T-helper 17 cell (primary cell): Measurements from ENCODE around the gene RSAD1. TPM values are rescaled to one million over a fixed set of nuclear protein-coding genes. Genes with fewer than 3 reads are reported as not detected.
A peak's percentile ranks its signal among the peaks of the same experiment; 100 is the strongest.

Experiments used
- ATAC-seq: fragments of 150-1000 bp; cut with Tn5 transposase; 2 replicates; pipeline ENCODE4 v1.10.0; 2021; ENCODE audit warnings: mild to moderate bottlenecking, moderate library complexity
- DNase-seq, 3 donors: peaks; one replicate each; pipeline versions ENCODE4 v3.0.0 to v3.0.0-alpha.2; 2020 to 2021
- H3K9me3 ChIP-seq: one replicate; pipeline ENCODE4 v1.7.0; 2013; ENCODE audit warnings: low read length, mild to moderate bottlenecking; ENCODE audit not compliant: control insufficient read depth, poor library complexity, severe bottlenecking
- H3K27ac Mint-ChIP-seq: one replicate; pipeline ENCODE4 v1.8.0; 2022; ENCODE audit warnings: mild to moderate bottlenecking, moderate library complexity, mixed read lengths
- H3K27me3 Mint-ChIP-seq: one replicate; pipeline ENCODE4 v1.8.0; 2022; ENCODE audit warnings: mixed read lengths
- H3K36me3 Mint-ChIP-seq: one replicate; pipeline ENCODE4 v1.8.0; 2022; ENCODE audit warnings: low read depth, mixed read lengths
- H3K4me1 Mint-ChIP-seq: one replicate; pipeline ENCODE4 v1.8.0; 2022; ENCODE audit warnings: mild to moderate bottlenecking, mixed read lengths
- H3K4me3 Mint-ChIP-seq: one replicate; pipeline ENCODE4 v1.8.0; 2022; ENCODE audit warnings: mild to moderate bottlenecking, moderate library complexity, mixed read lengths
- total RNA-seq, 4 donors: library from RNA in 2 of 4; stranded (reverse) in 2 of 4; gene quantifications; one replicate each; pipeline ENCODE4 v1.2.3 and lab custom pipeline; 2022 to 2026

The RSAD1 gene
- total RNA-seq, 2 donors from 2014 or later: 49.2 to 59.6 TPM

GRCh38 chr17:50464121-50464520, 14.5 kb upstream of the RSAD1 start:
- Mint-ChIP-seq H3K27me3 (peaks cover 14% of the 10 kb centered on the region), H3K4me1 (peaks cover 12% of the 10 kb centered on the region), H3K27ac (no peak overlapping the region), H3K4me3 (no peak overlapping the region), H3K36me3 (peaks cover 8% of the 10 kb centered on the region)
- no peak for ATAC-seq
- no peak for DNase-seq
- no peaks in the 10 kb centered on the region for H3K9me3 ChIP-seq

GRCh38 chr17:50464736-50465135, 13.9 kb upstream of the RSAD1 start:
- Mint-ChIP-seq H3K27me3 (peaks cover 14% of the 10 kb centered on the region), H3K36me3 (peaks cover 8% of the 10 kb centered on the region)

GRCh38 chr17:50465171-50465570, 13.5 kb upstream of the RSAD1 start:
- ATAC-seq (no peak), DNase-seq (no peak)
- Mint-ChIP-seq H3K27ac (no peak overlapping the region), H3K36me3 (peaks cover 8% of the 10 kb centered on the region), H3K4me3 (no peak overlapping the region), H3K4me1 (peaks cover 12% of the 10 kb centered on the region), H3K27me3 (peaks cover 14% of the 10 kb centered on the region)
- no peaks in the 10 kb centered on the region for H3K9me3 ChIP-seq

More at GRCh38 chr17:50464736-50465135, 13.9 kb upstream of the RSAD1 start:
- H3K4me1 Mint-ChIP-seq: peaks cover 12% of the 10 kb centered on the region
- no peak for DNase-seq
- no peaks in the 10 kb centered on the region for H3K9me3 ChIP-seq
- H3K4me3 Mint-ChIP-seq: no peak overlapping the region
- no peak overlapping the region for H3K27ac Mint-ChIP-seq
- ATAC-seq: no peak

GRCh38 chr17:50465635-50466034, 13.0 kb upstream of the RSAD1 start:
- Mint-ChIP-seq H3K27me3 (peaks cover 14% of the 10 kb centered on the region), H3K4me1 (peaks cover 12% of the 10 kb centered on the region), H3K27ac (no peak overlapping the region), H3K4me3 (no peak overlapping the region), H3K36me3 (peaks cover 8% of the 10 kb centered on the region)
- no peak for DNase-seq
- no peaks in the 10 kb centered on the region for H3K9me3 ChIP-seq
- ATAC-seq: no peak

- H3K9me3 ChIP-seq: no peaks in the 10 kb centered on the region
- ATAC-seq (no peak), DNase-seq (no peak)
- peaks cover 14% of the 10 kb centered on the region for H3K4me1 Mint-ChIP-seq
- H3K27me3 Mint-ChIP-seq: peaks cover 14% of the 10 kb centered on the region
- H3K27ac Mint-ChIP-seq: no peak overlapping the region
- peak overlapping the region; percentile 33 for H3K4me3 Mint-ChIP-seq
- H3K36me3 Mint-ChIP-seq: peaks cover 7% of the 10 kb centered on the region
Measured at GRCh38 chr17:50466371-50467113, 12.1 kb upstream of the RSAD1 start.

GRCh38 chr17:50467114-50467854, 11.4 kb upstream of the RSAD1 start:
- Mint-ChIP-seq H3K4me3 (peak overlapping the region; percentile 50), H3K36me3 (peaks cover 5% of the 10 kb centered on the region)
- ATAC-seq: no peak

GRCh38 chr17:50467855-50468303, 10.8 kb upstream of the RSAD1 start:
- no peaks in the 10 kb centered on the region for H3K9me3 ChIP-seq
- Mint-ChIP-seq H3K27me3 (peaks cover 14% of the 10 kb centered on the region), H3K36me3 (peaks cover 5% of the 10 kb centered on the region), H3K4me1 (peaks cover 14% of the 10 kb centered on the region), H3K27ac (peak overlapping the region; percentile 41), H3K4me3 (peak overlapping the region; percentile 72)
- DNase-seq (no peak), ATAC-seq (no peak)

More at GRCh38 chr17:50467114-50467854, 11.4 kb upstream of the RSAD1 start:
- H3K27ac Mint-ChIP-seq: no peak overlapping the region
- DNase-seq: no peak
- no peaks in the 10 kb centered on the region for H3K9me3 ChIP-seq
- peaks cover 14% of the 10 kb centered on the region for H3K4me1 Mint-ChIP-seq
- peaks cover 14% of the 10 kb centered on the region for H3K27me3 Mint-ChIP-seq

GRCh38 chr17:50468304-50469207, 10.1 kb upstream of the RSAD1 start, which contains the start of gene CHAD:
Gene CHAD (minus strand): TSS chr17:50468880. CDS start chr17:50468813, 67 bp downstream.
- H3K9me3 ChIP-seq: no peaks in the 10 kb centered on the region
- no peak for DNase-seq
- H3K36me3 Mint-ChIP-seq: peaks cover 7% of the 10 kb centered on the region
- H3K27ac Mint-ChIP-seq: peak within 1 kb of the TSS; percentile 41
- peak within 1 kb of the TSS; percentile 72 for H3K4me3 Mint-ChIP-seq
- peak; percentile 54 for ATAC-seq
- H3K27me3 Mint-ChIP-seq: peaks cover 14% of the 10 kb centered on the region
- H3K4me1 Mint-ChIP-seq: peaks cover 14% of the 10 kb centered on the region

GRCh38 chr17:50469208-50469605, 9.5 kb upstream of the RSAD1 start:
- H3K36me3 Mint-ChIP-seq: peaks cover 7% of the 10 kb centered on the region
- peaks cover 14% of the 10 kb centered on the region for H3K27me3 Mint-ChIP-seq
- peak overlapping the region; percentile 71 for H3K4me3 Mint-ChIP-seq
- peaks cover 14% of the 10 kb centered on the region for H3K4me1 Mint-ChIP-seq
- no peaks in the 10 kb centered on the region for H3K9me3 ChIP-seq
- H3K27ac Mint-ChIP-seq: no peak overlapping the region
- DNase-seq (no peak), ATAC-seq (no peak)

GRCh38 chr17:50469671-50470305, 8.9 kb upstream of the RSAD1 start:
- Mint-ChIP-seq H3K27me3 (peaks cover 14% of the 10 kb centered on the region), H3K4me3 (peak overlapping the region; percentile 71), H3K27ac (no peak overlapping the region), H3K4me1 (peaks cover 14% of the 10 kb centered on the region), H3K36me3 (peaks cover 7% of the 10 kb centered on the region)
- DNase-seq (no peak), ATAC-seq (no peak)
- no peaks in the 10 kb centered on the region for H3K9me3 ChIP-seq

- DNase-seq: no peak
- H3K36me3 Mint-ChIP-seq: peaks cover 7% of the 10 kb centered on the region
- peaks cover 13% of the 10 kb centered on the region for H3K4me1 Mint-ChIP-seq
- H3K4me3 Mint-ChIP-seq: no peak overlapping the region
- H3K27ac Mint-ChIP-seq: no peak overlapping the region
- H3K27me3 Mint-ChIP-seq: peaks cover 14% of the 10 kb centered on the region
- no peak for ATAC-seq
- H3K9me3 ChIP-seq: no peaks in the 10 kb centered on the region
Measured at GRCh38 chr17:50470426-50470825, 8.2 kb upstream of the RSAD1 start.
